Body of pancreas (tissue), 4 donors: ENCODE measurements around the gene OR52M1. TPM values are rescaled to one million over a fixed set of nuclear protein-coding genes. Genes with fewer than 3 reads are reported as not detected.

Experiments
- ATAC-seq: fragments of 150-250 bp; one replicate; pipeline ENCODE4 v1.9.1; 2016
- DNase-seq, 4 donors: peaks; one replicate each; pipeline ENCODE4 v3.0.0-alpha.2; 2019
- H3K27ac ChIP-seq, 4 donors: fragments of 200-600 bp; sonication (generic); 1 replicate in 3 of 4; 2 replicates in 1 of 4; pipeline versions ENCODE4 v1.5.1 to v1.6.1; 2016 to 2019; ENCODE audit warnings: mild to moderate bottlenecking in 1 of 4, mixed read lengths in 1 of 4, moderate library complexity in 1 of 4
- H3K27me3 ChIP-seq, 2 donors: fragments of 200-600 bp; sonication (generic); one replicate each; pipeline ENCODE4 v1.6.0; 2016; ENCODE audit warnings: mild to moderate bottlenecking in 1 of 2
- H3K36me3 ChIP-seq, 2 donors: fragments of 200-600 bp; sonication (generic); replicated peaks in 1 of 2; 2 replicates each; pipeline ENCODE4 v1.5.1; 2016; ENCODE audit warnings: low read depth in 2 of 2; ENCODE audit not compliant: insufficient read depth in 1 of 2
- H3K4me1 ChIP-seq: fragments of 200-600 bp; sonication (generic); one replicate; pipeline ENCODE4 v1.6.0; 2016
- H3K4me3 ChIP-seq, 2 donors: fragments of 200-600 bp; sonication (generic); 1 replicate in 1 of 2; 2 replicates in 1 of 2; pipeline ENCODE4 v1.5.1; 2016 to 2019
- H3K9me3 ChIP-seq, 3 donors: fragments of 200-600 bp; sonication (generic); 1 replicate in 2 of 3; 2 replicates in 1 of 3; pipeline ENCODE4 v1.5.1; 2016
- CTCF ChIP-seq, 7 experiments: fragments of 450-650 bp in 4 of 7; fragments of 200-600 bp in 3 of 7; sonication (generic) in 3 of 7; IDR thresholded peaks; one replicate each; pipeline ENCODE4 v1.5.1; 2016 to 2019; ENCODE audit warnings: antibody characterized with exemption in 7 of 7
- POLR2A ChIP-seq, 3 donors: fragments of 450-650 bp; IDR thresholded peaks; one replicate each; pipeline ENCODE4 v1.6.1; 2016; ENCODE audit warnings: antibody characterized with exemption in 3 of 3, mild to moderate bottlenecking in 2 of 3
- WGBS, 2 donors: methylation state at CpG; one replicate each; pipeline ENCODE4 v1.1.5; 2017; 5-methylcytosine and 5-hydroxymethylcytosine counted together
- intact Hi-C: fragments of 100-400 bp; cut with DNase I; formaldehyde crosslinking; loops from one replicate; pipeline ENCODE4 v1.15.1; 2023
- total RNA-seq, 2 donors: library from RNA; depleted of rRNA; stranded (reverse); fragments of >200 nt; gene quantifications; one replicate each; pipeline ENCODE4 v1.1.0, GENCODE V29; 2016

OR52M1 gene, protein sequence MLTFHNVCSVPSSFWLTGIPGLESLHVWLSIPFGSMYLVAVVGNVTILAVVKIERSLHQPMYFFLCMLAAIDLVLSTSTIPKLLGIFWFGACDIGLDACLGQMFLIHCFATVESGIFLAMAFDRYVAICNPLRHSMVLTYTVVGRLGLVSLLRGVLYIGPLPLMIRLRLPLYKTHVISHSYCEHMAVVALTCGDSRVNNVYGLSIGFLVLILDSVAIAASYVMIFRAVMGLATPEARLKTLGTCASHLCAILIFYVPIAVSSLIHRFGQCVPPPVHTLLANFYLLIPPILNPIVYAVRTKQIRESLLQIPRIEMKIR
- not detected for total RNA-seq

DNA sequence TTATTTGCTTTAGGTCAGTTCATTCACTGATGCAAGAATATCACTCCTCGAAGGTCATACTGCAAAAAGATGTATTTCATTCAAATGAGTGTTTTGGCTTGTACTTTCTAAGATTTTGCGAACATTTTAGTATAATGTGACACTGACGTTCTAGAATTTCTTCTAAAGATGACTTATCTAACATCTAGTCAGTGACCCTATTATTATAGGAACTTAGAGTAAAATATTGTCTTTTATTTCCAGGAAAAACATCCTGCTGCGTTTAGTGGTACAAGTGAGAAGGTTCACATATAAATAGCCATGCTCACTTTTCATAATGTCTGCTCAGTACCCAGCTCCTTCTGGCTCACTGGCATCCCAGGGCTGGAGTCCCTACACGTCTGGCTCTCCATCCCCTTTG is at the start of gene OR52M1:
OR52M1 (plus strand) TSS at position 301 of the 400 bp plus-strand sequence; CDS start at position 301, 0 bp downstream.
- peaks cover 10% of the 10 kb centered on the region for H3K4me1 ChIP-seq
- WGBS, 2 donors = 77 to 79% methylated on average over 5 of the region's 5 CpGs
- no peak within 1 kb of the TSS for H3K4me3 ChIP-seq
- no peak for ATAC-seq
- no peak for DNase-seq
- intact Hi-C loops = loop anchor here (5.0 kb wide), 1 partner anchor 358 kb away; no protein-coding TSS in a partner anchor
- H3K9me3 ChIP-seq = no peaks in the 10 kb centered on the region
- H3K27me3 ChIP-seq = no peaks in the 10 kb centered on the region
- H3K36me3 ChIP-seq = no peaks in the 10 kb centered on the region
- TF ChIP-seq CTCF (IDR thresholded peaks at IDR 0.05) = no peak
- H3K27ac ChIP-seq = no peak within 1 kb of the TSS

- peaks cover 11% of the 10 kb centered on the region for H3K4me1 ChIP-seq
- intact Hi-C loops = no loop called here
- ATAC-seq (peak; percentile 35), DNase-seq (no peak)
- no peak for TF ChIP-seq CTCF (IDR thresholded peaks at IDR 0.05)
- no peak for TF ChIP-seq POLR2A (IDR thresholded peaks at IDR 0.05)
- 28 to 34% methylated on average over 7 of the region's 7 CpGs for WGBS, 2 donors
- H3K27ac ChIP-seq = no peak overlapping the region
- no peaks in the 10 kb centered on the region for H3K27me3 ChIP-seq
- no peak overlapping the region for H3K4me3 ChIP-seq
- no peaks in the 10 kb centered on the region for H3K9me3 ChIP-seq
- no peaks in the 10 kb centered on the region for H3K36me3 ChIP-seq
Measured at GRCh38 chr11:4495487-4495886, 49.5 kb upstream of the OR52M1 start.

DNA sequence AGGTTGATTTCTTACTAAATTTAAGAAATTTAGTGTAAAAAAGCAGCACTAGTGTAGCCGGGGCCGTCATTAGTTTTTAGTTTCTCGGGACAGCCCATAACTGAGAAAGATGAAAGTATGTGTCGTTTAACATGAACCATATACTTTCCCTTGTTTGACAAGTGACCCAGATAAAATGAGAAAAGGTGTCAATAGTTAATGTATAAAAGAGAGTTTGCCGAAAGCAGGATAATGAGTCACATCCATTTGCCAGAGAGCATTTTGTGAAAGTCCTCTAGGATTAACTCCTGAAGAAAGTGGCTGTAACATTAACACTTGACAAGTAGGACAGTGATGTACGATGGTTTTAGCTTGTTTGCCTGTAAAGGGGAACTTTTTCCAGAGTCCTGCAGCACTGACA is 49.0 kb upstream of the OR52M1 start:
- H3K9me3 ChIP-seq = no peaks in the 10 kb centered on the region
- DNase-seq (no peak), ATAC-seq (no peak)
- no peaks in the 10 kb centered on the region for H3K36me3 ChIP-seq
- H3K4me3 ChIP-seq = no peak overlapping the region
- H3K4me1 ChIP-seq = peaks cover 11% of the 10 kb centered on the region
- H3K27me3 ChIP-seq = no peaks in the 10 kb centered on the region
- no peak overlapping the region for H3K27ac ChIP-seq
- TF ChIP-seq CTCF (IDR thresholded peaks at IDR 0.05) = no peak
- TF ChIP-seq POLR2A (IDR thresholded peaks at IDR 0.05) = no peak
- intact Hi-C loops = no loop called here
- WGBS, 2 donors = 32 to 37% methylated on average over 6 of the region's 6 CpGs

DNA sequence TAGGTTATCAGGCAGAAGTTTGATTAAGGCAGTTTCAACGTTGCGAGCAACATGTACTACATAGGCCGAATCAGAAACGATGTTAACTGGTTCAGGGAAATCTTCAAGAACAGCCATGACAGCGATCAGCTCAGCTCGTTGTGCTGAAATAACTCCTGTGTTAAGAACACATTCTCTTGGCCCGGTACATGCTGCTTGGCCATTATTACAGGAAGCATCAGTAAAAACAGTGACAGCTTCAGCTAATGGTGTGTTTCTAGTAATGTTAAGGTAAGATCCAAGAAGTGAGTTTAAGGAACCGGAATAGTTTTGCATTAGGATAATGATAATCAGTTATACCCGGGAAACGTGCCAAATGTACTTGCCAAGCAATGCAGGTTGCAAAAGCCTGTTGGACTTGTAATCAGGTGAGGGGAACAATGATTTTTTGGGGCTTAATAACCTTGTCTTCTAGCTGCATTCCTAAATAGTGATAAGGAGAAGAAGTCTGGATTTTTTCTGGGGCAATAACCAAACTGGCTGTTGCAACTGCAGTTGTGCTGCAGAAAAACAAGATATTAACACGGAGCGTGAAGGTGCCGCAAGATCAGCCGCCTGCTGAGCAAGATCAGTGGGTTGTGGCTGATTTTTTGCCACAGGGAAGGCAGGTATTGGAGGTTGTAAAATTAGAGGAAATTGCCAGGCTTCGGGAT is 48.3 kb upstream of the OR52M1 start:
- 28 to 31% methylated on average over 15 of the region's 15 CpGs for WGBS, 2 donors
- Histone ChIP-seq H3K4me1 (peaks cover 11% of the 10 kb centered on the region), H3K27ac (no peak overlapping the region), H3K9me3 (no peaks in the 10 kb centered on the region), H3K4me3 (no peak overlapping the region), H3K36me3 (no peaks in the 10 kb centered on the region), H3K27me3 (no peaks in the 10 kb centered on the region)
- DNase-seq (peak in 2 of 4 donors; percentile 14 to 18), ATAC-seq (peak; percentile 33)
- intact Hi-C loops = no loop called here
- no peak for TF ChIP-seq CTCF (IDR thresholded peaks at IDR 0.05)
- TF ChIP-seq POLR2A (IDR thresholded peaks at IDR 0.05) = no peak
